ENCODE measurements around the gene STRAP.

Gene STRAP

GRCh38 chr12:15882118-15882971, at the start of gene STRAP:
Gene STRAP, plus strand, starts transcription at chr12:15882387. Its CDS starts 321 bp downstream, at chr12:15882708.
- Histone ChIP-seq H3K36me3 (ENCODE audit: control insufficient read depth, insufficient read depth, low read length) (no peaks in the 10 kb centered on the region), H3K4me3 (ENCODE audit: low read length) (peak within 1 kb of the TSS; percentile 83), H3K4me1 (ENCODE audit: control insufficient read depth, insufficient read depth, low read length) (peaks cover 18% of the 10 kb centered on the region)

DNA sequence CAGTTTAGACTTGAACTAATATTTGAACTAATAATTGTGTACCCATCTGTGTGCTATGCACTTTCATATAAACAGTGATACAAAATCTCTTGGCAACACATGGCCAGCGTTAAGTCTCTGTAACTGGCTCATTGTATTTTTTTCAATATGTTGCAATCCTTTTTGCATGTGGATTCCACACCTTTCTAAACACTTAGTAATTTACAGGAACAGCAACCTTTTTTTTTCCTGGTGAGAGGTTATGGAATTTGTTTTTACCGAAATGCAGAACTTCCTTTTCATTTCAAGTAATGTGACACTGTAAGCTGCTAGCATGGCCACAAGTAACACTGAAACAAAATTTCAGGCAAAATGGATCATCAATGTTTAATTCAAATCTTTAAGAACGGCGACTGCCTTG, 47.6 kb upstream of the STRAP start:
- H3K4me3 ChIP-seq (ENCODE audit: low read length), result no peak overlapping the region
- H3K36me3 ChIP-seq (ENCODE audit: control insufficient read depth, insufficient read depth, low read length), result no peaks in the 10 kb centered on the region
- no peaks in the 10 kb centered on the region for H3K27me3 ChIP-seq (ENCODE audit: control insufficient read depth, insufficient read depth, low read length)
- H3K9ac ChIP-seq (ENCODE audit: low read length), result no peak overlapping the region
- no peaks in the 10 kb centered on the region for H3K4me1 ChIP-seq (ENCODE audit: control insufficient read depth, insufficient read depth, low read length)
- no peak overlapping the region for H3K27ac ChIP-seq (ENCODE audit: low read depth, low read length)

More at GRCh38 chr12:15882118-15882971, at the start of gene STRAP:
- Histone ChIP-seq H3K27ac (ENCODE audit: low read depth, low read length) (peak within 1 kb of the TSS; percentile 99), H3K27me3 (ENCODE audit: control insufficient read depth, insufficient read depth, low read length) (no peaks in the 10 kb centered on the region), H3K9ac (ENCODE audit: low read length) (peak within 1 kb of the TSS; percentile 91)

DNA sequence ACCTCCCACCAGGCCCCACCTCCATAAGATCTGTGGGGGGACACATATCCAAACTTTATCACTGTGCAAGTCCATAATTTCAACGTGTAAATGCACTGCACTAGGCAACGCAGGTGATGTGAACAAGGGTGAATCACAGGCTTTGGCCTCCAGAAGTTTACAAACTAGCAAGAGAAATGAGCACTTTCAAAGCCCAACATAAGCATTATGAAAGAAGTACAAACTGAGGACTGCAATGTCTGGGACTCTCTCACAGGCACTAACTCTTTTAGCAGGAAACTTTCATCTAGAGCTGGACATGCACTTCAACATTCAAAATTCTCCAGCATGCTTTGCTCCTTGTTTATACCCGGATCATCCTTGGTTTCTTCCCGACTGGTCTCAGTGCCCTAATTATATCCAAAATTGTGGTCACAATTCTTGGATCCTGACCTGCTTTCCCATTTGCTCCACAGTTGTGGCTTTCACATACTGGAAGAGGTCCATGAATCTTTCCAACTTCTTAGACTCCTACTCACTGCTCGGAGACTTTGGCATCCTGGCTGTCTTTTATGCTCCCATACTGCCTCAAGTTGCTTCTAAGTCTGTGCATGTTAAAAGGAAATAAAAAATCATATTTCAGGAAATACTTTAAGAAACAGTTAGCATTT, 44.9 kb upstream of the STRAP start:
- Histone ChIP-seq H3K27me3 (ENCODE audit: control insufficient read depth, insufficient read depth, low read length) (no peaks in the 10 kb centered on the region), H3K4me1 (ENCODE audit: control insufficient read depth, insufficient read depth, low read length) (no peaks in the 10 kb centered on the region), H3K27ac (ENCODE audit: low read depth, low read length) (no peak overlapping the region), H3K36me3 (ENCODE audit: control insufficient read depth, insufficient read depth, low read length) (no peaks in the 10 kb centered on the region), H3K9ac (ENCODE audit: low read length) (no peak overlapping the region), H3K4me3 (ENCODE audit: low read length) (no peak overlapping the region)

GRCh38 chr12:15839041-15839440, 43.1 kb upstream of the STRAP start:
- no peaks in the 10 kb centered on the region for H3K4me1 ChIP-seq (ENCODE audit: control insufficient read depth, insufficient read depth, low read length)
- H3K27me3 ChIP-seq (ENCODE audit: control insufficient read depth, insufficient read depth, low read length), result no peaks in the 10 kb centered on the region
- H3K9ac ChIP-seq (ENCODE audit: low read length), result no peak overlapping the region
- no peak overlapping the region for H3K27ac ChIP-seq (ENCODE audit: low read depth, low read length)
- no peak overlapping the region for H3K4me3 ChIP-seq (ENCODE audit: low read length)
- H3K36me3 ChIP-seq (ENCODE audit: control insufficient read depth, insufficient read depth, low read length), result no peaks in the 10 kb centered on the region

- Histone ChIP-seq H3K9ac (ENCODE audit: low read length) (no peak overlapping the region), H3K27ac (ENCODE audit: low read depth, low read length) (no peak overlapping the region), H3K36me3 (ENCODE audit: control insufficient read depth, insufficient read depth, low read length) (no peaks in the 10 kb centered on the region), H3K4me1 (ENCODE audit: control insufficient read depth, insufficient read depth, low read length) (no peaks in the 10 kb centered on the region), H3K4me3 (ENCODE audit: low read length) (no peak overlapping the region), H3K27me3 (ENCODE audit: control insufficient read depth, insufficient read depth, low read length) (no peaks in the 10 kb centered on the region)
Measured at GRCh38 chr12:15839682-15840081, 42.5 kb upstream of the STRAP start.

GRCh38 chr12:15842108-15842507, 40.1 kb upstream of the STRAP start:
- Histone ChIP-seq H3K4me1 (ENCODE audit: control insufficient read depth, insufficient read depth, low read length) (no peaks in the 10 kb centered on the region), H3K27ac (ENCODE audit: low read depth, low read length) (no peak overlapping the region), H3K9ac (ENCODE audit: low read length) (no peak overlapping the region), H3K4me3 (ENCODE audit: low read length) (no peak overlapping the region), H3K27me3 (ENCODE audit: control insufficient read depth, insufficient read depth, low read length) (no peaks in the 10 kb centered on the region), H3K36me3 (ENCODE audit: control insufficient read depth, insufficient read depth, low read length) (no peaks in the 10 kb centered on the region)

DNA sequence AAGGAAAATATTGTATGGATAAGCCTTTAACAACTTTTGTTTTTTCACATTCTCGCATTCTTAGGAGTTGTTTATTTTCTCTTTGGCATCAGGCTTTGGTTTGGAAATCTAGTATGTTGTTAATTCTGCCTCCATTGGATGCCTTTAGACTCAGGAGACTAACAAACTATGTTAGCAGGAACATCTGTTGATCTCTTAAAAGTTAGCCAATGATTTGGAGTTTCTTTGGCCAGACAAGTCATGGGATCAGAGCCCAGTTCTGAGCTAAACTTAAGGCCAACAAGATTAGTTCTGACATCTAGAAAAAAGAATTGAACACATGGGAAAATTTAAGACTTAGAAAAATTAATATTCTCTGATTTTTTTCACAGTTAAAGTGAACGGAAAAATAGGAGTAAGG, 35.3 kb upstream of the STRAP start:
- Histone ChIP-seq H3K27ac (ENCODE audit: low read depth, low read length) (no peak overlapping the region), H3K9ac (ENCODE audit: low read length) (no peak overlapping the region), H3K36me3 (ENCODE audit: control insufficient read depth, insufficient read depth, low read length) (no peaks in the 10 kb centered on the region), H3K27me3 (ENCODE audit: control insufficient read depth, insufficient read depth, low read length) (no peaks in the 10 kb centered on the region), H3K4me1 (ENCODE audit: control insufficient read depth, insufficient read depth, low read length) (no peaks in the 10 kb centered on the region), H3K4me3 (ENCODE audit: low read length) (no peak overlapping the region)

- no peak overlapping the region for H3K9ac ChIP-seq (ENCODE audit: low read length)
- H3K27me3 ChIP-seq (ENCODE audit: control insufficient read depth, insufficient read depth, low read length), result no peaks in the 10 kb centered on the region
- H3K4me3 ChIP-seq (ENCODE audit: low read length), result no peak overlapping the region
- no peak overlapping the region for H3K27ac ChIP-seq (ENCODE audit: low read depth, low read length)
- no peaks in the 10 kb centered on the region for H3K4me1 ChIP-seq (ENCODE audit: control insufficient read depth, insufficient read depth, low read length)
- no peaks in the 10 kb centered on the region for H3K36me3 ChIP-seq (ENCODE audit: control insufficient read depth, insufficient read depth, low read length)
Measured at GRCh38 chr12:15848606-15849005, 33.6 kb upstream of the STRAP start.

GRCh38 chr12:15851045-15851620, 31.1 kb upstream of the STRAP start:
- no peak overlapping the region for H3K27ac ChIP-seq (ENCODE audit: low read depth, low read length)
- no peaks in the 10 kb centered on the region for H3K36me3 ChIP-seq (ENCODE audit: control insufficient read depth, insufficient read depth, low read length)
- H3K9ac ChIP-seq (ENCODE audit: low read length), result no peak overlapping the region
- H3K4me3 ChIP-seq (ENCODE audit: low read length), result no peak overlapping the region
- H3K27me3 ChIP-seq (ENCODE audit: control insufficient read depth, insufficient read depth, low read length), result no peaks in the 10 kb centered on the region
- no peaks in the 10 kb centered on the region for H3K4me1 ChIP-seq (ENCODE audit: control insufficient read depth, insufficient read depth, low read length)

DNA sequence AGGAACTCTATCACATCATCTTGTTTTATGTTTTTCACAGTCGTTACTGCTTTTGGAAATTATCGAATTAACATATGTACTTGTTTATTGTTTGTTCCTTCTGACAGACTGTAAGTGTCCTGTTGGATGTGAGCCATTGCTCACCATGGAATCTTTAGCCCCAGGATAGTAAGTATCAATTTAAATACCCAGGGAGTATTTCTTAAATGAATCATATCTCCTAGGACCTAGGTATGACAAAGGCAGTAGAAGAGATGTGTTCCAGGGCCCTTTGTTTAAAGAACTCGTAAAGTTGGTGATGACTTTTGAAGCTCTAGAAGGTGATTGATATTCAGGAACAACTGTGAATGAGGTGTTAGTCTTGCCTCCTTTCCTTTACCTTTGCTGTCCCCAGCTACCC, 30.3 kb upstream of the STRAP start:
- H3K4me1 ChIP-seq (ENCODE audit: control insufficient read depth, insufficient read depth, low read length), result no peaks in the 10 kb centered on the region
- no peaks in the 10 kb centered on the region for H3K27me3 ChIP-seq (ENCODE audit: control insufficient read depth, insufficient read depth, low read length)
- H3K9ac ChIP-seq (ENCODE audit: low read length), result no peak overlapping the region
- no peak overlapping the region for H3K27ac ChIP-seq (ENCODE audit: low read depth, low read length)
- no peaks in the 10 kb centered on the region for H3K36me3 ChIP-seq (ENCODE audit: control insufficient read depth, insufficient read depth, low read length)
- H3K4me3 ChIP-seq (ENCODE audit: low read length), result no peak overlapping the region

GRCh38 chr12:15852383-15852782, 29.8 kb upstream of the STRAP start:
- Histone ChIP-seq H3K36me3 (ENCODE audit: control insufficient read depth, insufficient read depth, low read length) (no peaks in the 10 kb centered on the region), H3K27me3 (ENCODE audit: control insufficient read depth, insufficient read depth, low read length) (no peaks in the 10 kb centered on the region), H3K9ac (ENCODE audit: low read length) (peak overlapping the region; percentile 11), H3K4me3 (ENCODE audit: low read length) (no peak overlapping the region), H3K27ac (ENCODE audit: low read depth, low read length) (no peak overlapping the region), H3K4me1 (ENCODE audit: control insufficient read depth, insufficient read depth, low read length) (no peaks in the 10 kb centered on the region)

DNA sequence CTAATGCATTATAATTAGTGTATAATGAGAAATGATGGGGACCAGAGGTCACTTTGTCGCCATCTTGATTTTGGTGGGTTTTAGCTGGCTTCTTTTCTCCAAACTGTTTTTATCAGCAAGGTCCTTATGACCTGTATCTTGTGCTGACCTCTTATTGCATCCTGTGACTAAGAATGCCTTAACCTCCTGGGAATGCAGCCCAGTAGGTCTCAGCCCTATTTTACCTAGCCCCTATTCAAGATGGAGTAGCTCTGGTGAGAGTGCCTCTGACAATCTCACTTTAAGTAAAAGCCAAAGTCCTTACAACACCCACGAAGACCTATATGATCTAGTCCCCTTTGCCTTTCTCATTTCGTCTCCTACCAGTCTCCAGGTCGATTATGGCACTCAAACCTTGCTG, 28.3 kb upstream of the STRAP start:
- H3K27me3 ChIP-seq (ENCODE audit: control insufficient read depth, insufficient read depth, low read length), result no peaks in the 10 kb centered on the region
- H3K4me3 ChIP-seq (ENCODE audit: low read length), result no peak overlapping the region
- no peaks in the 10 kb centered on the region for H3K36me3 ChIP-seq (ENCODE audit: control insufficient read depth, insufficient read depth, low read length)

More for the DNA sequence above, 28.3 kb upstream of the STRAP start:
- Histone ChIP-seq H3K9ac (ENCODE audit: low read length) (no peak overlapping the region), H3K4me1 (ENCODE audit: control insufficient read depth, insufficient read depth, low read length) (no peaks in the 10 kb centered on the region), H3K27ac (ENCODE audit: low read depth, low read length) (no peak overlapping the region)
